Measurements from ENCODE around the gene C1QTNF7. TPM values are rescaled to one million over a fixed set of nuclear protein-coding genes. Genes with fewer than 3 reads are reported as not detected.

The C1QTNF7 gene
- total RNA-seq, 4 donors from 2014 or later, result 1.2 to 9.5 (median 3.2) TPM

GRCh38 chr4:15413010-15413622 is 14.7 kb upstream of the C1QTNF7 start:
- Histone ChIP-seq H3K9me3 (no peaks in the 10 kb centered on the region), H3K36me3 (no peaks in the 10 kb centered on the region), H3K4me3 (replicated peaks in 1 of 3) (no peak overlapping the region), H3K27ac (no peak overlapping the region), H3K27me3 (no peaks in the 10 kb centered on the region), H3K4me1 (no peaks in the 10 kb centered on the region)
- no peak for DNase-seq
- no peak for TF ChIP-seq CTCF (IDR thresholded peaks at IDR 0.05)
- TF ChIP-seq POLR2A (IDR thresholded peaks at IDR 0.05), result no peak
- intact Hi-C loops (cut with DNase I), result no loop called here
- WGBS, 2 donors, result 75 to 78% methylated on average over 6 of the region's 6 CpGs

- Histone ChIP-seq H3K4me1 (no peaks in the 10 kb centered on the region), H3K36me3 (no peaks in the 10 kb centered on the region), H3K27ac (no peak overlapping the region), H3K9me3 (no peaks in the 10 kb centered on the region), H3K27me3 (no peaks in the 10 kb centered on the region), H3K4me3 (replicated peaks in 1 of 3) (no peak overlapping the region)
- WGBS, 2 donors, result 90 to 93% methylated on average over 2 of the region's 2 CpGs
- intact Hi-C loops (cut with DNase I), result no loop called here
- no peak for DNase-seq
- TF ChIP-seq CTCF (IDR thresholded peaks at IDR 0.05) (no peak), POLR2A (IDR thresholded peaks at IDR 0.05) (no peak)
Measured at GRCh38 chr4:15413623-15414019, 14.2 kb upstream of the C1QTNF7 start.

- intact Hi-C loops (cut with DNase I), result no loop called here
- Histone ChIP-seq H3K27ac (peak overlapping the region; percentile 30 to 42 (median 40)), H3K9me3 (no peaks in the 10 kb centered on the region), H3K36me3 (no peaks in the 10 kb centered on the region), H3K4me1 (no peaks in the 10 kb centered on the region), H3K4me3 (replicated peaks in 1 of 3) (no peak overlapping the region), H3K27me3 (no peaks in the 10 kb centered on the region)
- DNase-seq, result no peak
- TF ChIP-seq CTCF (IDR thresholded peaks at IDR 0.05) (no peak), POLR2A (IDR thresholded peaks at IDR 0.05) (no peak)
- 59 to 65% methylated on average over 4 of the region's 4 CpGs for WGBS, 2 donors
Measured at GRCh38 chr4:15414551-15415091, 13.2 kb upstream of the C1QTNF7 start.

- Histone ChIP-seq H3K27ac (no peak overlapping the region), H3K4me1 (no peaks in the 10 kb centered on the region)
- no peak for DNase-seq
Measured at GRCh38 chr4:15416357-15417232, 11.2 kb upstream of the C1QTNF7 start.

More at GRCh38 chr4:15416357-15417232, 11.2 kb upstream of the C1QTNF7 start:
- Histone ChIP-seq H3K9me3 (no peaks in the 10 kb centered on the region), H3K4me3 (replicated peaks in 1 of 3) (no peak overlapping the region), H3K36me3 (no peaks in the 10 kb centered on the region), H3K27me3 (no peaks in the 10 kb centered on the region)
- TF ChIP-seq POLR2A (IDR thresholded peaks at IDR 0.05) (no peak), CTCF (IDR thresholded peaks at IDR 0.05) (no peak)
- WGBS, 2 donors, result 65 to 66% methylated on average over 6 of the region's 6 CpGs
- intact Hi-C loops (cut with DNase I), result no loop called here
